Stomach (tissue), 4 donors: ENCODE data around the gene DOP1B.

Source experiments
- CTCF ChIP-seq, 7 experiments: fragments of 450-650 bp in 4 of 7; fragments of 200-600 bp in 3 of 7; sonication (generic) in 3 of 7; IDR thresholded peaks; one replicate each; pipeline ENCODE4 v1.5.1; 2016 to 2019; ENCODE audit warnings: antibody characterized with exemption in 7 of 7, control low read depth in 2 of 7, mild to moderate bottlenecking in 1 of 7
- POLR2A ChIP-seq, 4 donors: fragments of 450-650 bp; IDR thresholded peaks; one replicate each; pipeline ENCODE4 v1.6.1; 2016; ENCODE audit warnings: antibody characterized with exemption in 4 of 4, control low read depth in 2 of 4, mild to moderate bottlenecking in 1 of 4, moderate library complexity in 1 of 4
- POLR2AphosphoS5 ChIP-seq, 3 donors: sonication (generic); formaldehyde crosslinking; IDR thresholded peaks; one replicate each; pipeline ENCODE4 v1.6.1; 2016; ENCODE audit warnings: antibody characterized with exemption in 3 of 3

DNA sequence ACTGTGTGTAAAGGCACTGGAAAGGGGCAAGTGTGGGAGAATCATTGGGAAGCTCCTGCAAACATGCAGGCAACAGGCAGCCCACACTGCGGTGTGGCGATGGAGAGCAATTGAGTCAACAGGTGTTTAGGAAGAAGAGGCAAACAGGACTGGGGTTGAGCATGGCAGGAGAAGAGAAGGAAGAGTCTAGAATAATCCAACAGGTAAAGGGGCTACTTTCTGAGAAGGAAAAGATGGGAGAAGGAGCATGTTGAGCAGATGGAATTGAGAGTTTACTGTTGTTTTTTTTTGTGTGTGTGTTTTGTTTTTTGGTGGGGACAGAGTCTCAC is 4.2 kb downstream of the DOP1B start:
- TF ChIP-seq CTCF (IDR thresholded peaks at IDR 0.05) (no peak), POLR2A (IDR thresholded peaks at IDR 0.05) (no peak), POLR2AphosphoS5 (IDR thresholded peaks at IDR 0.05) (no peak)
